Activated CD8-positive, alpha-beta memory T cell treated with anti-CD3 and anti-CD28 coated beads for 4 hours (primary cell): Measurements from ENCODE around the gene TCF20.

Experiments used
- DNase-seq, 2 donors: peaks; one replicate each; pipeline ENCODE4 v3.0.0-alpha.2; 2020; ENCODE audit warnings: low read depth in 2 of 2

TCF20 gene

DNA sequence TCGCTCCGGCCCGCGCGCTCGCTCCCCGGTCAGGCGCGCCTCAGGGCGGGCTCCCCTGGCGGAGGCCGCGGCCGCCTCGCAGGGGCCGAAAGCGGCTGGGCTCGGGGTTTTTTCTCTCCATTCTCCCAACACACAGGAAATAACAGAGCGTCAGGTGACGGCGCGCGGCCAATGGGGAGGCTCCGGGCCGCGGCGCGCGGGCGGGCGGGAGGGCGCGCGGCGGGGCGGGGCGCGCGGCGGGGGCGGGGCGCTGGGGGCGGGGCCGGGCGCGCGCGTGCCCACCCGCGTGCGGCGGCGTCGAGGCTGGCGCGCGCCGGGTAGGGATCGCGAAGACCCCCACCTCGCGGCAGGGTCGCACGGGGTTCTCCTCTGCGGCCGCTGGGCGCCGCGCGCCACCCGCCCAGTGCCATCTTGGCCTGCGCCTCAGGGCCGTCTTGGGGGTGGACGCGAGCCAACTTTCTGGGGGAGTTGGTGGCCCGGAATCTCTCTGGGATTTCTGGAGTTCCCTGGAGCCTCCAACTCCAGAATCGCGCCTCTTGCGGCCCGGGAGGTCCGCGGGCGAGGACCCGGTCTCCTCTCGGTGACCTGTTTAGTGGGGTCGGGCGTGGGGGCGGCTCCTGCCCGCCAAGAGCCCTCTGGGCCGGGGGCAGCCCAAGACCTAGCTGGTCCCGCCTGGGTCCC lies at the start of gene TCF20:
TCF20 (minus strand) TSS at position 144 of the 681 bp plus-strand sequence. CDS start 55,348 bp downstream, outside the sequence.
- DNase-seq: peak; percentile 54 to 57

DNA sequence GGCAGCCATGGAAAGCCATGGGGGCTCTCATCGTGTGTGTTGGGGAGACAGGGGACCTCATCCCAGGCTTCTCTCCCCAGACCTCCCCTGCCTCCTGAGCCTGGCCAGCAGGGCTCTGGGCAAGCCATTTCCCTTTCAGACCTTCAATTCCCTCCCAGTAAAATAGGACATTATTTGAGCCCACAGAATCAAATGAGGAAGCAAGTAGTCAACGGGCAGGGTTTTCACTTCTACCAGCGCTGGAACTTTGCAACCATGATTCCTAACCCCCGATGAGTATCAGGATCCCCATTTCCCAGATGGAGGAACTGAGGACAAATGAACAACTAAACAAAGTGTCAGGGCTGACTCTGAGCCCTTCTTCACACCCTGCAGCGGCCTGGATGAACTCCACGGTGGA lies 48.9 kb upstream of the TCF20 start:
- no peak for DNase-seq

DNA sequence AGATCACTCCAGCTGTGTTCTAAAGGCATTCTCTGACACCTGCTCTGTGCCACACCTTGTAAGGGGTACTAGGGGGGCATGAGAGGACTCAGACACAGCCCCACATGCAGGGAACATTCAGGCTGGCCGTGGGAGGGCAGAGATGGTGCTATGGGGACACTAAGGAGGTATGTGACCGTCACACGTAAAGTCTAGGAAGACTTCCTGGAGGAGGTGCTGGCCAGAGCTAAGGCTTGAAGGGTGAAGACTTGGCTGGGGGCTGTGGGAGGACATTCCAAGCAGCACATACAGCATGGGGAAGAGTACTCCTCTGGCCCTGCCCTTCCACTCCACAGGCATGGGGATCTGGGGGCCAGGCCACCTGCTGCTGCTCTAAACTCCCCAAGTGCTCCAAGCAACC lies 48.5 kb upstream of the TCF20 start:
- DNase-seq: no peak

DNA sequence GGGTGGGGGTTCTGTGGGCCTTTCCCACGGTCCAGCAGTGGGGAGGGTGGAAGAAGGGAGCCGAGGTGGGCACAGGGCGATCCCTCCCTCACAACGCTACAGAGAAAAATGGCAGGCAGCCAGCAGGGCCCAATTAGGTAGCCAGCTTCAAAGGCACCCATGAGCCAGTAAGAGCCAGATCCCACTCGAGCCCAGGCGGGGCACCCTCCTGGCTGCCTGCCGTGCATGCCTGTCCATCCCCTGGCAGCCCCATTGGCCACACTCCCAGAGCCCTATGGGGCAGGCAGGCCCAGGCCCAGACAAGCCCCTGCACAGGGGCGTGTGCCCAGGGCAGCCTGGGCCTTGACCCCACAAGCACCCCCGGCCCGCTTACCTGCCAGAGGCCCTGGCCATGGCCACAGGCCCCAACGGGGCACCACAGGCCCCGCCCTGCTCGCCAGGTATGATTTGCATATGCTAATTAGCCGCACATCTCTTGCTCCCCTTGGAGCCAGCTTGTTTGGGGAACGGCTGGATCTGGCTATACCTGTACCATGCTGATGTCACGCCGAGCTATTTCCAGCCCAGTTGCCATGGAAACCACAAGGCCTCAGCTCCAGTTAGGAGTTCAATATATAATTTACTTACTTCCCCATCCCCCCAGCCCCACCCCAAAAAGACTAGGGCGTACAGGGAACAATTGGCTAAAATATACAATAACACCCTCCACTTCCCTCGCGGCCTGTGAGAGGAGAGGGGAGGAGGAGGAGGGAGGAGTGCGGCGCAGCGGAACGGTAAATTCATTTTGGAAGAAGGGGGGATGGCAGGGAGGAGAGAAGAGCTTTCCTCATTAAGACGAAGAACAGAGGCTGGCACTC lies 47.5 kb upstream of the TCF20 start:
- DNase-seq: no peak

DNA sequence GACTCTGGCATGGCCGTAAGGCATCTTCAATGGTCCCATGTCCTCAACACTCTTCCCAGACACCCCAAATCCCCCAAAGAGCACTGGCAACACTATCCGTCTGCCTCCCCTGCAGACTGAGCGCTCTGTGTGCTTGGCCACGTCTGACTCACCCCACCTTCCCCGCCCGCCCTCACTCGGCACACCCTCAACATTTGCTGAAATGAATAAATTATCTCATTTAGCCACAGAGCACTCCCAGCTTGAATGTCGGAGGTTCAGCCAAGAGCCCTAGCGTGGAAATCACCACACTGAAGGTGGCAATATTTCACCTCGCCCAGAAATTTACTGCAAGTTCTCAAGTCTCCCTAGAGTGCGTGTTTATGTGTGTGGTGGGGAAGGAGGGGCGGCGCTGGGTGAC lies 46.6 kb upstream of the TCF20 start:
- peak; percentile 30 to 48 for DNase-seq

DNA sequence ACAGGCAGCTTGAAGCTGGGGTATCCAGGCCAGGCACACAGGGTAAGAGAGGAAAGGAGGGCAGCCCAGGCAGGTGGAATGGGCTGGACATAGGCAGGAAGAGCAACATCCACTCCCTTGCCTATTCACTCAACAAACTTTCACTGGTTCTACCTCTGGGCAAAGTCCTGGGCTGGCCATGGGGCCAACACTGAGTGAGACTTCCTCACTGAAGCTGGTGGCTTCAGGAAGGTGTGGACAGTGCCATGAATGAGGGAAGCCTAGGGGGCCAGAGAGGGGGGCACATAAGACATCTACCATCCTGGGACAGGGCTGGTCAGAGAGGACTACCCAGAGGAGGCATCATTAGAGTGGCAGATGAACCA lies 44.9 kb upstream of the TCF20 start:
- DNase-seq: no peak

DNA sequence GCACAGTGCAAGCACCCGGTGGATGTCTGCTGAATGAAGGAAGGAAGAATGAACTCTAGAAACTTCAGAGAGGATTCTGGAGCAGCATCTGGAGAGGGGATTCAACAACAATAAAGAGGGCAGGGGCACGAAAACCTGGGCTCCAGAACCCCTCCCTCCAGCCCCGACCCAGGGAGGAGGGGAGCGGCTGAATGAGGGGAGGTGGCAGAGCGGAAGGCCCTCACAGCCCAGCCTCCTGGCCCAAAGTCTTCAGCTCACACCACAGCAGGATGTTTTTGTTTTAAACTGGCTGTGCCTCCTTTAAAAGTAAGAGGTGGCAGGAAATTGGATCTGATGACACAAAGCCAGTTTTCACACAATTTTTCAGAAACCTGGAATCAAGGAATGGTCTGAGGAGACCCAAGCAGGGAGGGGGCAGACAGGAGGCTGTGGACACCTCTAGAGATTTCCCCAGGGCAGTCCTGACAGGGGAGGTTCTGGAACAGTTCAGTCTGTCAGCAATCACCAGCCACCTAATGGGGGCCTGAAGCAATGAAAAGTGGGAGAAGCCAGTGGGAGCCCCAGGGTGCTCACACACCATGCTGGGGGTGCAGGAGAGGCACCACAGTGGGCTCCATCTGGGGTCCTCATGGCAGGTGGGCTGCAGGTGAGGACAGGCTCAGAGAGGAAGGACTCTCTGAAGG lies 44.4 kb upstream of the TCF20 start:
- DNase-seq: no peak

DNA sequence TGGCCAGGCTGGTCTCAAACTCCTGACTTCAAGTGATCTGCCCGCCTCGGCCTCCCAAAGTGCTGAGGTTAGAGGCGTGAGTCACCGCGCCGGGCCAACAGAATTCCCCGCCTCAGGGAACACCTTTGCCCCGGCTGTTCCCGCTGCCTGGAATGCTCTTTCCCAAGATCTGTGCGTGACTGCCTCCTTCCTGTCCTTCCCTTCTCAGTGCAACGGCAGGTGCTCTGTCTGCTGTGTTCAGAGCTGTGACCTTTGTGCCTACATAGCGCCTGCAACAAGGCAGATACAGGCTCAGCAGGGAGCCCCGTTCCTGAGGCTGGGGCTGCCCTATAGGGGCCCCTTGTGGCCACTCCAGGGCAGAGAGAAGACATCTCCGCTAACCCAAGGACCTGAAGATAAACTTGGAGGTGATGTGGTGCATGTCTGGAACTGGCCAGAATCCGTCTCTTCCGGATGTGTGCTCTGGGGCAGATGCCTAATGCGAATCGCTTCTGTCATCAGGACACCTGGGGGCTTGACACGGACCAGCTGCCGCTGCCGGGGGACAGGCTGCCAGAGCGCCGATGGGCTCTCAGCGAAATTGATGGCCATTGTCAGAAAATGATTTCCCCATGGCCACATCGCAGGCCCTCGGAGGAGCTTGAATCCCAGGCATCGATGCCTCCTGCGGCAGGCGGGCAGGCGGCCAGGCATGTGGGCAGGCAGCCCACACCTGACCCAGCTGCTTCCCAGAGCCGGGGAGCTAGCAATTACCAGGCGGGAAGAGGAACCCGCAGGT lies 43.5 kb upstream of the TCF20 start:
- peak in 1 of 2 donors; percentile 15 for DNase-seq

DNA sequence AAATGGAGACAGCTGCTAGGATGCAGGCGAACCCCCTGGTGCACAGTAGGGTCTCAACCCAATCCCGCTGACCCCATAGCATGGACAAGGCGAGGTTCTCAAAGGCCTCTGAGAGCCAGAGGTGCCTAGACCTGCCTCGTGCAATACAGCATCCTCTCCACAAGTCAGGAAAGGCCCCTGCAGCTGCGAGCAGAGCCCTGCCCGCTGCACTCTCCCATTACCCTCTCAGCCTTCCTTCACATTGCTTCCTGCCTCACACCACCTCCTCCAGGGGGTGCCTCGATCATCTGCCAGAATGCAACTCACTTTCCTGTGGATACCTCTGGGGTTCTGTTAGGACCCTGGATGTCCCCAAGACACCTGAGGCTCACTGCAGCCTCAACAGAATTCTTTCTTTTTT lies 42.8 kb upstream of the TCF20 start:
- DNase-seq: no peak

DNA sequence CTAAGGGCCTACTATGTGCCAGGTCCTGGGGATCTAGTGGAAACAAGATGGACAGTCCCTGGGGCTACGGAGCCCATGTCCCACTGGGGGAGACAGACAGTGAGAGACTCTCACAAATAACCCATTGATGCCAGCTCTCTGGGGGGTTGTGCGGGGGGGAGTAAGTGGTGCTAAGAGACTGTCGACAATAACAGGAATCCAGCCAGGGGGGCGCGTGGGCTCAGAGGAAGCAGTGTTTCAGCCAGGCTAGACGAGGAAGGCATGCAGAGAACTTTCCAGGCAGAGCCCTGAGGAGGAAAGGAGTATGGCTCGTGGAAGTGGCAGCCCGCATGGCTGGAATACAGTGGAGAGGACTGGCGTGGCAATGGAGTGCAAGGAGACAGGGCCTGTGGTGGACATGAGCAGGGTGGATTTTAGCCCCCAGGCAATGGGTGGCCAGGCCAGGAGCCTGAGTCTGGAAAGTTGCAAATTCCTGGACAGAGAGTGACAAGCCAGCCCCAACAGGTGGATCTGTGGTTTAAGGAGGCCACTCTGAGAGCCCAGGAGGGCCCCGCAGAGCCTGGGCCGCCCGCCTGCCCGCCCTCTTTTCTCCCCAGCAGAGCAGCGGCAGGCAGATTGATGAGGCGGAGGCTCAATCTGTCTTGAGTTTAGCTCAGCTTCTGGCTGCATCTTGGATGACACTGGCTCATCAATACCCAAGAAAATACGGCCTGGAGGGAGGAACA lies 40.0 kb upstream of the TCF20 start:
- no peak for DNase-seq

DNA sequence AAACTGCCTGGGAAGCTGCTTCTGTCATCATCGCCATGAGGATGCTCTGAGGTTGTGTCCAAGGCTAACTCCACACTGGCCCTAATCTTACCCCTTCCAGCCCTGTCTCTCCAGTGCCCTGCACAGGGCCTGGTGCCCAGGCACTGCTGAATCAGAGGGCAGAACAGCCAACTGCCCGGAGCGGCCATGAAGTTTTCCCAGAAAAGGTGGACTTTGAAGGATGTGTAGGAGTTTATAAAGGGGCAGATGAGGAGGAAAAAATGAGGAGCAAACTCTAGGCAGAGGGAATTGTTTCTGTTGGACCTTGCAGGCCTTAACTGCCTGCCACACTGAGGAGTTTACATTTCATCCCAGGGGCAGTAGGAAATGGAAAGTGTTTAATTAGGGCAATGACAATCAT lies 39.4 kb upstream of the TCF20 start:
- no peak for DNase-seq

DNA sequence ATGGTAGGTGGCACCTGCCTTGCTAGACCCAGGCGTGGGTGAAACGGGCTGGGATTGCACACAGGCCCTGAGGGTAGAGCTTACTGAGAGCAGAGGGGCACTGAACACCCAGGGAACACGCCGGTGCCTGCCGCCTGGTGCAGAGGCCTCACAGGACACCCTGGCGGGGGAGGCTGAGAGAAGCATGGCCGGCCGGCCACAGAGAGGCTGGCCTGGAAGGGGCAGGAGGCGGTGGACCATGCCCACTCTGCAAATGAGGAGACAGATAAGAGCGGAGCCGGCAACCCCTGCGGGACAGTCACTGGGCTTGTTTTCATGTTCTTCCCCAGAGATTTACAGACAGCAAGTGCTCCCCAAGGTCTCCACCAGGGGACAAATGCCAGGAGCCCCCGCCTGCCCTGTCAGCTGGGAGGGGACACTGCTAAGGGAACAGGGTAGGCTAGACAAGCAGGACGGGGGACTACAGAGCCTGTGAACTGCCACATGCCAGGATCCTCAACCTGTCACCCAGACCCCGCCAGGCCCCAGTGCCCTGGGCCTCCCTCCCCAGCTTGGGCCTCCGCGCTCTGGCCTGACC lies 38.5 kb upstream of the TCF20 start:
- DNase-seq: no peak

DNA sequence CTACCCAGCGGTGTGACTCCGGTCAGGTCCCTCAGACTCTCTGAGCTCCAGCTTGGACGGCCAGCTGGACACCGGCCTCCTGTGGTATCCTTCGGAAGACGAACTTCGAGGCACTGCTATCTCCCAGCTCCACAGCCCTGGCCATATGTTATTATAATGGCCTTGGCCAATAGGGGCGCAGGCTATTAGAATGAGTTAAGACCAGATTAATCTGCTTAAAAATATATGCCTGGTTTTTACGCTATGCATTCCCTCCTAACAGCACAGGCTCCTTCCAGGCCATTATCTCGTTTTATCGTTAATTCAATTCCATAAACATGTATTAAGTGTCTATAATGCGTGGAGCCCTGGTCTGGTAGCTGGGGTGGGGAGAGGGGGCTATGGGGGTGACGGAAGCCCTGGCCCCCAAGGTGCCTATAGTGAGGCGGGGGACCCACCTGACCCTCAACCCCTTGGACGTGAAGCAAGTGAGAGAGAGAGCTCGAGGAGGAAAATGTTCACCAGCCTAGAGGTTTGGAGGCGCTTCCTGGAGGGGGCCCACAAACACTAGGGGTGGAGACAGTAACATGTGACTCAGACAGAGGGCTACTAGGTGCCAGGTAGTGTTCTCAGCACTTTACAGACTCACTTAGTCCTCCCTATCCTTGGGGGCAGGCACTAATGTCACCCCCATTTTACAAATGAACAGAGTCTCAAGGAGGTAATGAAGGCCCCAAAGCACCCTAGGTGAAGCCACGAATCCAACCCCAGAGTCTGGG lies 37.5 kb upstream of the TCF20 start:
- no peak for DNase-seq

DNA sequence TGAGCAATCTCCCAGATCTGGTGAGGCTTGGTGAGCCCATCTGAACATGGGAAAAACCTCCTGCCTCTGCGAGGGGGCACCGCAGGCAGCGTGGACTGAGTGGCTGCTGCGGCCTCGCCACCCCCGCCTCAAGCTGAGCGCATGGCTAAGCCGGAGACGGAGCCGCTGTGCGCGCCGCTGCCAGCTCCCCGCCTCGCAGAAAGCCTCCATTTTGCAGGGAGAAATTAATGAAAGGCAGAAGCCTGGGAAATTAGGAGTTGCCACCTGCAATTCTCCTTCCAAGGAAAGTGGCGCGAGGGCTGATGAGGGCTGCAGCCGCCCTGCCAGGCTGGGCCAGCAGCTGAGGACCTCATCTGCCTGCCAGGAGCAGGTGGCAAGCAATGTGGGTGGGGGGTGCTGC lies 35.6 kb upstream of the TCF20 start:
- no peak for DNase-seq

DNA sequence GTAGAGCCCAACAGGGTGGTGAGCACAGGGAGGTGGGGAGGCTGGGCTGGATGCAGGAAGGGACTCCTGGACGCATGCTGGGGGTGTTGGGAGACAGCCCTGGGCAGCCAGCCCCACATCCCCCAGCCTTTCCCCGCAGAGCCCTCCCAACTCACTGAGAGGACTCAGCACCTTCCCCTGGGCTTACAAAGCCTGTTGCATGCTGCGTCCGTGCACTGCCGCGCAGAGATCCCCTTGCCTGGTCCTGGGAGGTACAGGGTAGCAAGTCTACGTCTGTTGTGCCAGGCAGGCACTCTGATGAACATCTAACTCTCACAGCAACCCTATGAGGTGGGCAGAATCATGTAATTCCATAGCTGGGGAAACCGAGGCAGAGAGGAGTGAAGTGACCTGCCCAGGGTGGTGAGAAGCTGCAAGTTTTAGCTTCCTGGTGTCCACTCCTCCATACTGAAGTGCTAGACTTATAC lies 33.9 kb upstream of the TCF20 start:
- DNase-seq: no peak

DNA sequence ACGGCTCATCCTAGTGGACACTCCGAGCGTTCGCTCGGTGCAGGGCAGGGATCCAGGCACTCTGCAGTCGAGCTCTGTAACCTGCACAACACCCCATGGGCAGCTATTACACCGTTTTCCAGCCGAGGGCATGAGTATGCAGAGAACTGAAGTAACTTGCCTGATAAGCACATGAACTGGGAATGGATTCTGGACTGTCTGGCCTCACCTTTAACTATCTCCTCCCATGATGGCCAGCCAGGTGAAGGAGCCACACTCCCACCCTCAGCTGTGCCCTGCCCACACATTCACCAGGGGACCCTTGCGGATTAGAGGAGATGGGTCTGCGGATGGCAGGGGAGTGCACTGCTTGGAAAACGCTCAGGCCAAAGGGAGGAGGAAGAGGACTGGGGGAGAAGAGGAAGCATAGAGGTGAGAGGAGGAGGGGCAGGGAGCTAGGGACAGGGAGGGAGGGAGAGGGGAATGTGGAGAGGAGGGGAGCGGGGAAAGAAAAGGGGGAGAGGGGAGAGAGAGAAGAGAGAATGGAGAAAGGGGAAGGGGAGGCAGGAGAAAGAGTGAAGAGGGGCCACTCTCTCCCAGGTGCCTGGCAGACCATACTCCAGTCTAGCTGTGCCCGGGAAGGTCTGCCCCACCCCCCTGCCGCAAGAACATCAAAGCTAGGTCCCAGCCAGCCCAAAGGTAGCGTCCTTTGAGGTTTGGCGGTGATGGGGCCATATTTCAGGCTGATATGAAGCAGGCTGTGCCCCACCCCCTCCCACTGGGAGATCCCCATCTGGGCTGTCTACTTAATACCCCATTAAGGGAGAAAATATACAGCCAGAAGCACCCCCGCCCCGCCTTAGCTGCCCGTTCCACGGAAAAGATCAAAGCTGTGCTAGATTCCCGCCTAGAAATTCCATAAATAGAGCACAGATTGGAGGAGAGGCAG lies 33.2 kb upstream of the TCF20 start:
- DNase-seq: no peak

DNA sequence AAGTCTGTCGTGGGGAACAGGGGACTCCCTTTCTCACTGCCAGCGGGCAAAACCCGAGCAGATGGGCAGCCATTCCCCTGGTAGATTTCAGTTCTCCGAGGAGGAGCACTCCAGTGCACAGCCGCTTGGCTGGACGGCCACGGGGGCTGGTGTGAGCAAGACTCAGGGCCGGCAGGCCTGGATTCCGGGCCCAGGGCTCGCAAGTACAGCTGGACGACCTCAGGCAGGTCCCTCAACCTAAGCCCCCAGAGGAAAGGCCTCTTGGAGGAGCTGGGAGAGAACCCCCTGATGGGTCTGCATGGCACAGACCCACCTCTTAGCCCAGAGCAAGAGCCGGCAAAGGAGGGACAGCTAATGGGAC lies 31.3 kb upstream of the TCF20 start:
- DNase-seq: no peak

DNA sequence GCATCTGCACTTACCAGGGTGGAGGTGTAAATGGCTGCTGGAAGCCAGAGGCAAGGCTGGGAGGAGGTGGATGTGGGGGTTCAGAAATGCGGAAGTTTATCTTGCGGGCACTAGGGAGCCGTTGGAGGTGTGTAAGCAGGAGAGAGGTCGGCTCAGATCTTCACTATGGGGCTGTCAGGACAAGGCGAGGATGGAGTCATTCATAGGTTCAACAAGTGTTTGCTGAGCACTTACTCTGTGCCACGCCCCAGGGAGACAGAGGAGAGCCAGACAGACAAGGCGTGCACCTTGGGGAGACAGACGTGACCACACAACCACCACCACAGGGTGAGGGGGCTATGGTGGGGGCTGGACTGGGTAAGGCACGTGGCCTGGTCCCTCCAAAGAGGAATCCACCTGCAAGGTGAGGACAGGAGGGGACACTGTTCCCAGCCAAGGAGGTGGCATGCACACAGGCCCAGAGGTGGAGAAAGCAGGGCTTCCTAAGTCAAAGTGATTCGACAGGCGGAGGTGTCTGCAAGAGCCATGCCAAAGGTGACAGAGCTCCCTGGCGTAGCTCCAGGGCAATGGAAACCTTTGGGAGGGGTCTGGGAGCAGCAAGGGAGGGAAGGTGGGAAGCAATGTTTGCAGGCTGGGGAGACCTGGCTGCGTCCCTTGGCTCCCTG lies 30.8 kb upstream of the TCF20 start:
- DNase-seq: no peak
